H1 (cell line): ENCODE measurements around the gene RGP1. TPM values are rescaled to one million over a fixed set of nuclear protein-coding genes. Genes with fewer than 3 reads are reported as not detected.

Experiments used
- CTCF ChIA-PET: fragments of 300-600 bp; sonication (Branson Sonifier 250); formaldehyde crosslinking; loops from one replicate; lab custom pipeline; 2021; ENCODE audit not compliant: partially characterized antibody; lab: Charles Lee
- POLR2A ChIA-PET: fragments of 300-600 bp; sonication (Branson Sonifier 250); formaldehyde crosslinking; loops from one replicate; lab custom pipeline; 2021; ENCODE audit warnings: inconsistent platforms; ENCODE audit not compliant: partially characterized antibody; lab: Charles Lee
- DNase-seq, 2 experiments: peaks; one replicate each; pipeline versions ENCODE4 v3.0.0 to v3.0.0-alpha.2; 2010 to 2022; ENCODE audit warnings: low spot score in 2 of 2, low read depth in 1 of 2, mixed read lengths in 1 of 2
- FAIRE-seq: peaks from 2 replicates; lab custom pipeline; 2011; peaks lifted over from hg19 to GRCh38; lab: Jason Lieb, UNC
- H2AFZ ChIP-seq: 2 replicates; pipeline ENCODE4 v1.8.1; 2012; ENCODE audit warnings: low read length, inconsistent platforms
- H2AK5ac ChIP-seq: 2 replicates; pipeline ENCODE4 v1.6.1; 2013; ENCODE audit warnings: low read depth, low read length
- H2BK120ac ChIP-seq: replicated peaks from 2 replicates; pipeline ENCODE3; 2013; ENCODE audit warnings: low read depth, low read length, inconsistent platforms
- H2BK12ac ChIP-seq: 2 replicates; pipeline ENCODE4 v1.6.1; 2013; ENCODE audit warnings: low read depth, low read length
- H2BK15ac ChIP-seq: 2 replicates; pipeline ENCODE4 v1.6.1; 2013; ENCODE audit warnings: low read length
- H2BK20ac ChIP-seq: 2 replicates; pipeline ENCODE4 v1.6.1; 2013; ENCODE audit warnings: low read length
- H2BK5ac ChIP-seq: 2 replicates; pipeline ENCODE4 v1.6.1; 2013; ENCODE audit warnings: low read depth, low read length
- H3K14ac ChIP-seq: 2 replicates; pipeline ENCODE4 v1.6.1; 2013; ENCODE audit warnings: inconsistent platforms; ENCODE audit not compliant: insufficient read length
- H3K18ac ChIP-seq: 2 replicates; pipeline ENCODE4 v1.6.1; 2013; ENCODE audit warnings: low read length; ENCODE audit errors: extremely low read depth
- H3K23ac ChIP-seq: 2 replicates; pipeline ENCODE4 v1.6.1; 2013; ENCODE audit warnings: inconsistent platforms; ENCODE audit not compliant: insufficient read length
- H3K23me2 ChIP-seq: 2 replicates; pipeline ENCODE4 v1.6.1; 2013; ENCODE audit warnings: low read depth, low read length
- H3K27ac ChIP-seq: 2 replicates; pipeline ENCODE4 v1.6.1; 2011; ENCODE audit warnings: low read depth, low read length, inconsistent platforms
- H3K27me3 ChIP-seq, 4 experiments: replicated peaks in 1 of 4; 1 replicate in 1 of 4; 2 replicates in 3 of 4; pipeline versions ENCODE4 v1.6.1 to v1.8.1; 2011 to 2013; ENCODE audit warnings: low read length in 3 of 4, mild to moderate bottlenecking in 3 of 4, inconsistent platforms in 2 of 4, mixed read lengths in 2 of 4, moderate library complexity in 1 of 4; ENCODE audit not compliant: control insufficient read depth in 3 of 4, insufficient read depth in 3 of 4; ENCODE audit errors: extremely low read depth in 1 of 4
- H3K36me3 ChIP-seq, 4 experiments: 2 replicates each; pipeline versions ENCODE4 v1.6.1 to v1.8.1; 2011 to 2013; ENCODE audit warnings: mild to moderate bottlenecking in 4 of 4, low read length in 3 of 4, moderate library complexity in 2 of 4, control low read depth in 1 of 4, inconsistent platforms in 1 of 4; ENCODE audit not compliant: insufficient read depth in 4 of 4, control insufficient read depth in 2 of 4
- H3K4ac ChIP-seq: replicated peaks from 2 replicates; pipeline ENCODE3; 2013; ENCODE audit warnings: low read length, low read depth, mixed read lengths, inconsistent platforms; ENCODE audit not compliant: insufficient read length
- H3K4me1 ChIP-seq, 4 experiments: replicated peaks in 1 of 4; 1 replicate in 1 of 4; 2 replicates in 3 of 4; pipeline versions ENCODE4 v1.6.1 to v1.8.1; 2011 to 2013; ENCODE audit warnings: low read length in 3 of 4, inconsistent platforms in 2 of 4, mixed read lengths in 1 of 4; ENCODE audit not compliant: insufficient read depth in 4 of 4, control insufficient read depth in 3 of 4
- H3K4me2 ChIP-seq, 2 experiments: 2 replicates each; pipeline versions ENCODE4 v1.6.1 to v1.8.1; 2011 to 2013; ENCODE audit warnings: low read depth in 2 of 2, low read length in 2 of 2, control low read depth in 1 of 2, inconsistent platforms in 1 of 2, mild to moderate bottlenecking in 1 of 2; ENCODE audit not compliant: insufficient read depth in 1 of 2
- H3K4me3 ChIP-seq, 4 experiments: fragments of 200-600, 300-600 bp in 1 of 4; sonication (generic), shearing (Covaris generic), sonication (Bioruptor Twin) in 1 of 4; 2 replicates each; pipeline versions ENCODE4 v1.5.1 to v1.8.1; 2011 to 2016; ENCODE audit warnings: low read length in 4 of 4, low read depth in 3 of 4, control low read depth in 2 of 4, inconsistent platforms in 2 of 4, mild to moderate bottlenecking in 2 of 4, mixed read lengths in 1 of 4, moderate library complexity in 1 of 4; ENCODE audit not compliant: insufficient read depth in 2 of 4; ENCODE audit errors: extremely low read depth in 1 of 4
- H3K56ac ChIP-seq: replicated peaks from 2 replicates; pipeline ENCODE3; 2013; ENCODE audit warnings: low read depth, mild to moderate bottlenecking, mixed read lengths, low read length, inconsistent platforms; ENCODE audit not compliant: insufficient read length
- H3K79me1 ChIP-seq: 2 replicates; pipeline ENCODE4 v1.6.1; 2013; ENCODE audit warnings: low read depth, low read length, control low read depth
- H3K79me2 ChIP-seq, 2 experiments: 2 replicates each; pipeline versions ENCODE4 v1.6.1 to v1.8.1; 2012 to 2013; ENCODE audit warnings: low read length in 2 of 2, mild to moderate bottlenecking in 2 of 2, inconsistent platforms in 1 of 2; ENCODE audit not compliant: insufficient read depth in 2 of 2, control insufficient read depth in 1 of 2
- H3K9ac ChIP-seq, 4 experiments: replicated peaks in 1 of 4; 1 replicate in 1 of 4; 2 replicates in 3 of 4; pipeline versions ENCODE4 v1.6.1 to v1.8.1; 2011 to 2013; ENCODE audit warnings: low read depth in 3 of 4, low read length in 3 of 4, control low read depth in 2 of 4, mild to moderate bottlenecking in 2 of 4, moderate library complexity in 2 of 4, inconsistent platforms in 1 of 4; ENCODE audit errors: extremely low read depth in 1 of 4
- H3K9me3 ChIP-seq, 2 experiments: 2 replicates each; pipeline versions ENCODE4 v1.6.1 to v1.8.1; 2012 to 2013; ENCODE audit warnings: mild to moderate bottlenecking in 2 of 2, moderate library complexity in 2 of 2, control low read depth in 1 of 2, inconsistent platforms in 1 of 2, low read depth in 1 of 2, low read length in 1 of 2, mixed read lengths in 1 of 2; ENCODE audit not compliant: insufficient read depth in 2 of 2
- H4K20me1 ChIP-seq, 2 experiments: replicated peaks in 1 of 2; 2 replicates each; pipeline versions ENCODE3 to v1.8.1; 2011 to 2013; ENCODE audit warnings: inconsistent platforms in 2 of 2, low read length in 2 of 2, mild to moderate bottlenecking in 1 of 2; ENCODE audit not compliant: insufficient read depth in 2 of 2, control insufficient read depth in 1 of 2
- H4K5ac ChIP-seq: 2 replicates; pipeline ENCODE4 v1.6.1; 2013; ENCODE audit warnings: low read length, low read depth, mixed read lengths, inconsistent platforms; ENCODE audit not compliant: insufficient read length
- H4K8ac ChIP-seq: 2 replicates; pipeline ENCODE4 v1.8.0; 2013; ENCODE audit warnings: mild to moderate bottlenecking, moderate library complexity, low read length, inconsistent platforms; ENCODE audit not compliant: insufficient read depth; ENCODE audit errors: extremely low read depth
- H4K91ac ChIP-seq: replicated peaks from 2 replicates; pipeline ENCODE3; 2013; ENCODE audit warnings: low read length, mixed read lengths, inconsistent platforms; ENCODE audit not compliant: insufficient read length
- ASH2L ChIP-seq: fragments of 200-600, 300-600 bp; sonication (generic); IDR thresholded peaks from one replicate; pipeline ENCODE4 v1.7.1; 2017; ENCODE audit warnings: low read length
- EGR1 ChIP-seq: IDR thresholded peaks from 2 replicates; pipeline ENCODE4 v1.6.1; 2011; ENCODE audit warnings: low read depth, low read length, borderline replicate concordance
- JUN ChIP-seq: IDR thresholded peaks from 2 replicates; pipeline ENCODE4 v1.6.1; 2011; ENCODE audit warnings: low read depth, mild to moderate bottlenecking, improper control_type of control experiment, low read length
- RNF2 ChIP-seq: fragments of 200-900, 300-1000 bp; sonication (generic); IDR thresholded peaks from 2 replicates; pipeline ENCODE4 v1.7.1; 2016; ENCODE audit warnings: borderline replicate concordance, low read depth, mild to moderate bottlenecking, antibody characterized with exemption, low read length; ENCODE audit not compliant: poor library complexity, severe bottlenecking; ENCODE audit errors: missing control alignments
- SP4 ChIP-seq: IDR thresholded peaks from 2 replicates; pipeline ENCODE4 v1.6.1; 2012; ENCODE audit warnings: low read length, inconsistent platforms
- WGBS, 2 experiments: shearing (Covaris generic) in 1 of 2; methylation state at CpG; one replicate each; pipeline versions ENCODE4 v1.1.6 to v1.1.7; 2013 to 2015; ENCODE audit warnings: low lambda C conversion rate in 2 of 2, mixed read lengths in 2 of 2, inconsistent platforms in 1 of 2, low coverage in 1 of 2, missing lambda C conversion rate in 1 of 2; ENCODE audit not compliant: insufficient replicate concordance in 2 of 2, insufficient coverage in 1 of 2, insufficient read length in 1 of 2; ENCODE audit errors: extremely low coverage in 1 of 2, missing lambda C conversion rate in 1 of 2; 5-methylcytosine and 5-hydroxymethylcytosine counted together
- polyA plus RNA-seq, 7 experiments: library from polyadenylated mRNA; depleted of rRNA in 3 of 7; stranded (reverse) in 5 of 7; unstranded in 2 of 7; fragments of >200 nt in 5 of 7; fragments of 200-250 nt in 2 of 7; gene quantifications; 1 replicate in 5 of 7; 2 replicates in 1 of 7; 4 replicates in 1 of 7; pipeline versions ENCODE4 v1.2.1 to v1.2.3, GENCODE V29; 2011 to 2013; ENCODE audit warnings: missing spikeins in 2 of 7, mixed read lengths in 2 of 7
- total RNA-seq: library from RNA; stranded (reverse); fragmentation: NEBNext Ultra II Directional; extraction: Animal tissue kit (Norgen Biotek cat#: 25700); gene quantifications from 2 replicates; pipeline ENCODE4 v1.2.1, GENCODE V29; 2021
- TF ChIP-seq, protein P1 (sequence below): IDR thresholded peaks from 2 replicates; pipeline ENCODE4 v1.6.1; 2012; ENCODE audit warnings: inconsistent platforms

The RGP1 gene
- total and polyA plus RNA-seq, 2 of the 8 experiments (the other 6 are each of a cell fraction or from before 2014, with no cell fraction given): 11.8 to 22.7 TPM

DNA sequence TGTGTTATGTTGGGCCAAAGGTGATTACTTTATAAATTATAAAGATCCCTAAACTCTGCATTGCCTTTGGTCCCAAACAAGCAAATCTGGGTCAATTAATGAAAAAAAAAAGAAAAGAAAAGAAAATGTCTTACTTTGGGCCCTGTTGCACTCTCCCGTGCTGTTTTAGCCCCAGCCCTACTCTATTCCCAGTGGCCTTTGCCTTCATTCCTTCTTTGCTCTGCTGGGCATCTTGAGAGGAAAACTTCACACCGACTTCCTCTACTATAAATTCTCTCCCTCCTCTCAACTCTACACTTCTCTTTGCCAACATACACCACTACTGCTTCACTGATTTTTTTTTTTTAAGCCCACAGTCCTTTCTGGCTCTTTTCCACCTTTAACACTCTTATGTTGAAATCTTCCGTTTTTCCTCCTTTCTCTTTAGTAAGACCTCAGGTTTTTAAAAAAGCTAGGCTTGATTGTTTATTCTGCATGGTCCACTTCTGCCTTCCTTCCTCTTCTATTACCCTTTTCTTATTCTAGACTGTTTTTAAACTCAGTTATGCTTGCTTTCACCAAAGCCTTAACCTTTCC lies 9.5 kb downstream of the RGP1 start:
- no peak overlapping the region for H3K9ac ChIP-seq
- H3K14ac ChIP-seq: no peak overlapping the region
- H4K5ac ChIP-seq: no peak overlapping the region
- no peak overlapping the region for H2BK12ac ChIP-seq
- no peak for DNase-seq
- H2AK5ac ChIP-seq: no peak overlapping the region
- no peak for FAIRE-seq
- H3K27ac ChIP-seq: no peak overlapping the region
- H2AFZ ChIP-seq: no peak overlapping the region
- no peaks in the 10 kb centered on the region for H3K9me3 ChIP-seq
- peaks cover 0 to 5% (median 0%) of the 10 kb centered on the region in 4 experiments; a peak in 2 of 7 replicates for H3K4me1 ChIP-seq
- peaks cover 0 to 4% (median 2%) of the 10 kb centered on the region in 4 experiments; a peak in 3 of 8 replicates for H3K36me3 ChIP-seq
- no peaks in the 10 kb centered on the region for H3K79me1 ChIP-seq
- CTCF ChIA-PET: interaction anchor here (0.7 to 0.9 kb wide), 2 partner anchors 10 to 96 kb away, joined by 3 read pairs; no protein-coding TSS in a partner anchor
- H3K79me2 ChIP-seq: peaks cover 0 to 24% of the 10 kb centered on the region in 2 experiments; a peak in 2 of 4 replicates
- no peak overlapping the region for H3K23ac ChIP-seq
- no peak overlapping the region for H3K4ac ChIP-seq
- no peak overlapping the region for H2BK5ac ChIP-seq
- H4K8ac ChIP-seq: no peak overlapping the region
- POLR2A ChIA-PET: interaction anchor here (0.5 to 2.1 kb wide), 3 partner anchors 9 to 120 kb away, joined by 3 to 8 read pairs (median 5); partner anchors contain the start of genes GBA2 and RGP1
- no peak overlapping the region for H3K18ac ChIP-seq
- no peak overlapping the region for H2BK120ac ChIP-seq
- no peak overlapping the region for H2BK15ac ChIP-seq
- H4K91ac ChIP-seq: no peak overlapping the region
- no peaks in the 10 kb centered on the region for H4K20me1 ChIP-seq
- peak overlapping the region in 1 of 4 experiments; percentile 92; a peak in 2 of 8 replicates for H3K4me3 ChIP-seq
- no peak overlapping the region for H3K56ac ChIP-seq
- no peak overlapping the region for H2BK20ac ChIP-seq
- 90% methylated on average over 3 of the region's 3 CpGs; no CpG with 5 or more reads in 1 of the 2 experiments for WGBS, 2 experiments
- no peaks in the 10 kb centered on the region; the same call in 1 of the 2 replicates for H3K23me2 ChIP-seq
- TF ChIP-seq EGR1 (no peak), SP4 (no peak), JUN (no peak), RNF2 (no peak), ASH2L (no peak)
- TF ChIP-seq, protein P1, sequence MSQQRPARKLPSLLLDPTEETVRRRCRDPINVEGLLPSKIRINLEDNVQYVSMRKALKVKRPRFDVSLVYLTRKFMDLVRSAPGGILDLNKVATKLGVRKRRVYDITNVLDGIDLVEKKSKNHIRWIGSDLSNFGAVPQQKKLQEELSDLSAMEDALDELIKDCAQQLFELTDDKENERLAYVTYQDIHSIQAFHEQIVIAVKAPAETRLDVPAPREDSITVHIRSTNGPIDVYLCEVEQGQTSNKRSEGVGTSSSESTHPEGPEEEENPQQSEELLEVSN: no peak
- H3K4me2 ChIP-seq: peak overlapping the region in 1 of 2 experiments; percentile 90; a peak in 1 of 4 replicates
- H3K27me3 ChIP-seq: no peaks in the 10 kb centered on the region
